Activated T-helper 1 cell treated with anti-CD3 and anti-CD28 coated beads, Interleukin-12 subunit alpha, Interleukin-12 subunit beta, Interleukin-2, Interleukin-4 antibody, amounts not matched to agents 30 ng/mL and 10 ng/mL and 1 ng/mL, durations not matched to agents 14 hours and 24 hours and 36 hours (primary cell): ENCODE measurements around the gene CACNB4. TPM values are rescaled to one million over a fixed set of nuclear protein-coding genes. Genes with fewer than 3 reads are reported as not detected.

Source experiments
- DNase-seq: peaks from one replicate; pipeline ENCODE4 v3.0.0; 2021; ENCODE audit warnings: low spot score
- H3K27ac Mint-ChIP-seq: one replicate; pipeline ENCODE4 v1.8.0; 2021; ENCODE audit warnings: mild to moderate bottlenecking, mixed read lengths
- H3K27me3 Mint-ChIP-seq: one replicate; pipeline ENCODE4 v1.8.0; 2022; ENCODE audit warnings: mild to moderate bottlenecking, moderate library complexity, mixed read lengths; ENCODE audit not compliant: insufficient read depth
- H3K36me3 Mint-ChIP-seq: one replicate; pipeline ENCODE4 v1.8.0; 2021; ENCODE audit warnings: low read depth, mixed read lengths
- H3K4me1 Mint-ChIP-seq: one replicate; pipeline ENCODE4 v1.8.0; 2021; ENCODE audit warnings: low read depth, mixed read lengths
- H3K4me3 Mint-ChIP-seq: one replicate; pipeline ENCODE4 v1.8.0; 2021; ENCODE audit warnings: mild to moderate bottlenecking, moderate library complexity, mixed read lengths
- H3K9me3 Mint-ChIP-seq: one replicate; pipeline ENCODE4 v1.8.0; 2021; ENCODE audit warnings: mixed read lengths
- intact Hi-C: fragments of 100-400 bp; cut with micrococcal nuclease; formaldehyde crosslinking; loops from one replicate; pipeline ENCODE4 v1.15.1; 2024
- total RNA-seq: library from RNA; stranded (reverse); gene quantifications from 2 replicates; pipeline ENCODE4 v1.2.3, GENCODE V29; 2022

CACNB4 gene
- total RNA-seq, 1 donor from 2014 or later: 0.83 TPM

DNA sequence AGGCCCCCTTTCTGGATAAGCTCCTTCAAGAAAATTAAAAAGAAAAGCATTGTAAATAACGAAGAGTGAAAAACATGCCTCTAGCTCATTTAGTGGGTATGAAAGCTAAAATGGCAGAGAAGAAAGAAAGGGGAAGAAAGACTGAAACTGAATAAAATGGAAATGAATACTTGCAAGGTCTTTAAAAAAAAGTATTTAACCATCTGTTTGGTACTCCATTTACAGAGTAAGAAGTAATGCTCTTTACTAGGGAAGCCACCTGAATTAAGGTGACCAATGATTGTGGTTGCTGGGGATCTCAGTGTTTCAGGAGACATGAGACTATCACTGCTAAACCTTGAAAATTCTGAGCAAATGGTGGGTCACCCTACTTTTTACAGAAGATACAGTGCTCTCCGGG is 253.0 kb downstream of the CACNB4 start:
- no peak for DNase-seq
- no peaks in the 10 kb centered on the region for H3K4me1 Mint-ChIP-seq
- intact Hi-C loops: no loop called here
- no peaks in the 10 kb centered on the region for H3K9me3 Mint-ChIP-seq
- no peak overlapping the region for H3K4me3 Mint-ChIP-seq
- H3K27me3 Mint-ChIP-seq: peaks cover 6% of the 10 kb centered on the region
- no peaks in the 10 kb centered on the region for H3K36me3 Mint-ChIP-seq
- no peak overlapping the region for H3K27ac Mint-ChIP-seq

DNA sequence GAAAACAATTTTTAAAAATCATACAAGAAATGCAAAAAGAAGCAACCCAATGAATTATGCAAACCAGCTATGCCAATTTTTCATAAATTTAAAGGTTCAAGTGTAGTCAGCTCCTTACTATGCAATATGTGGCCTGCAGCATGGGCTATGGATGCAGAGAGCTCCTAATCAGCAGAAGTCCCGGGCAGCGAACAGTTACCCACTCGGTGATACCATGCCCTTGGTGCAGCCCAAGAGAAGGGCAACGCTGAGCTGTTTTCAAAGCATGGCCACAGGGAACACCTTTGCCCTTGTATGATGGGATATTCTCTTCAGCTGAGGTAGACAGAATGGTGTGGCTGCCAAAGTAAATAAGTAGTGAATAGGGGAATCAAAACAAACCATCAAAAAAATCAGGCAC is 253.4 kb downstream of the CACNB4 start:
- no peak for DNase-seq
- Mint-ChIP-seq H3K27ac (no peak overlapping the region), H3K9me3 (no peaks in the 10 kb centered on the region), H3K27me3 (peaks cover 4% of the 10 kb centered on the region), H3K36me3 (no peaks in the 10 kb centered on the region), H3K4me1 (no peaks in the 10 kb centered on the region), H3K4me3 (no peak overlapping the region)
- intact Hi-C loops: no loop called here

DNA sequence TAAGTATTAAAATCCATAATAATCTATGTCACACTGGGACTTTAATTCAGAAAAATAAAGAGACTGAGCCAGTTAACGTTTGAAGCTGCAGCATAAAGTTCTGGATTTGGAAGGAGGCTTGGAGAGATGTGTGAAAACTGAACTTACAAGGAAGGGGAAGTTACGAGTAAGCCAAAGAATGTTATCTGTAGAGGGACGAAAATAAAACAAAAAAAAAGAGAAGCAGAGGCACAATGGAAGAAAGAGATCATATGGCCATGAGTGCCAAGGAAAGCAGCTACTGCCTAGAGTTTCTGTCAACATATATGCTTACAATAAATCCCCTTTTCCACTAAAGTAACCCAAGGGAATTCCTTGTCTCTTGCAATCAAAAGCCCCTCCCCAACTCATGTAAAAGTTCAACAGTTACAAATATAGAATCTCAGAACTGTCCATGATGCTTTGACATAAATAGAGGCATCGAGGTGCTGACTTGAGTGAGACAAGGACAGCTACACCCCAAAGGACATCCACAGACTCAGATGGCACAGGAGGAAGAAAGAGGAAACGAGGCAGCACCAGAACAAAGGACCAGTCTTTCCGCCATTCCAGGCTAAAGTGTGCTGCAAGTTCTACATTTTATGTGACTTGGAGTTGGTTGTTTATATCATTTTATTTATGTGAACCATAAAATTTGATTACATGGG is 254.5 kb downstream of the CACNB4 start:
- no peak overlapping the region for H3K4me3 Mint-ChIP-seq
- H3K9me3 Mint-ChIP-seq: no peaks in the 10 kb centered on the region
- H3K27ac Mint-ChIP-seq: no peak overlapping the region

DNA sequence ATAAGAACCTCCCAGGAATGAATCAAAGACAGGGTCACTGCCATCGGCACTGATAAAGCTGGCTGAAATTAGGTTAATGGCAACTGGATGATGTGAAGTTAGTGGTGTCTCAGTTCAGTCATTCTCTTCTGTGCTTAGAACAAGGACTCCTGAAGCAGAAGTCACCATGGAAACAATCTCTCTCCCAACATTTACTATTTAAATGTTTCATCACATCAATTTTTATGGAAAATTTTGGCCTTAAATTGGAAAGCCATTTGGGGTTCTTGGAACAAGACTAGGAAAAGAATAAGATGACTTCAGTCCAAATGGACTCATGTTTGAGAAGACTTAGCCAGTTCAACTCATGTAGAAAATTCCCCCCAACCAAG is 255.2 kb downstream of the CACNB4 start:
- intact Hi-C loops: no loop called here
- Mint-ChIP-seq H3K36me3 (no peaks in the 10 kb centered on the region), H3K4me3 (no peak overlapping the region), H3K9me3 (no peaks in the 10 kb centered on the region), H3K4me1 (no peaks in the 10 kb centered on the region), H3K27me3 (peaks cover 3% of the 10 kb centered on the region), H3K27ac (no peak overlapping the region)
- no peak for DNase-seq

More for the DNA sequence above, 254.5 kb downstream of the CACNB4 start:
- Mint-ChIP-seq H3K27me3 (peaks cover 4% of the 10 kb centered on the region), H3K36me3 (no peaks in the 10 kb centered on the region), H3K4me1 (no peaks in the 10 kb centered on the region)
- intact Hi-C loops: no loop called here
- DNase-seq: no peak

DNA sequence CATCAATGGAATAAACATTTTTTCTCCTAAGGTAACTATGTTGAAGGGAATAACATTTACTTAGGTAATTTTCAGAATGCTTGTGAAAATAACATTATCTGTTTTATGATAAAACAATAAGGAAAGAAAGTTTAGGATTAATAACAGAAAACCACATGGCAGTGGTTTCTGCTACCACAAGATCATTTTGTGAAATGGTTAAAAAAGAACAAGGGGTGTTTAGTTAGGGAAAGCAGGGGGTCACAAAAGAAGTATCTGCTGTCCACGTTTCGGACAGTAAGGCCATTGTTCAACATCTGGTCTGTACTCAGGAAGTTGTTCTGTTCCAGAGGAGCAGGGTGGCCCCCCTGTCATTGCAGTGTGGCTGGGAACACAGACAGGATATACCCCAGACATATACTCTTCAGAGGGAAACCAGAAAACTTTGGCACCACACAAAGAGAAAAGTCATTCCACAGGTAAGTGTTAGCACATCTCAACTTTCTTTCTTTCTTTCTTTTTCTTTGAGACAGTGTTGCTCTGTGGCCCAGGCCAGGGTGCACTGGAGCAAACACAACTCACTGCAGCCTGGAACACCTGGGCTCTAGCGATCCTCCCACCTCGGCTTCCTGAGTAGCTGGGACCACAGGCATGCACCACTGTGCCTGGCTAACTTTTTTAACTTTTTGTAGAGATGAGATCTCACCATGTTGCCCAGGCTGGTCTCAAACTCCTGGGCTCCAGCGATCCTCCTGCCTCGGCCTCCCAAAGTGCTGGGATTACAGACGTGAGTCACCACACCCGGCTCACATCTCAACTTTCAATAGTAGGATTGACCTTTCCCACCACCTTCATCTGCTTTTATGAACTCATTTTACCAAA is 255.8 kb downstream of the CACNB4 start:
- H3K9me3 Mint-ChIP-seq: no peaks in the 10 kb centered on the region
- intact Hi-C loops: no loop called here

DNA sequence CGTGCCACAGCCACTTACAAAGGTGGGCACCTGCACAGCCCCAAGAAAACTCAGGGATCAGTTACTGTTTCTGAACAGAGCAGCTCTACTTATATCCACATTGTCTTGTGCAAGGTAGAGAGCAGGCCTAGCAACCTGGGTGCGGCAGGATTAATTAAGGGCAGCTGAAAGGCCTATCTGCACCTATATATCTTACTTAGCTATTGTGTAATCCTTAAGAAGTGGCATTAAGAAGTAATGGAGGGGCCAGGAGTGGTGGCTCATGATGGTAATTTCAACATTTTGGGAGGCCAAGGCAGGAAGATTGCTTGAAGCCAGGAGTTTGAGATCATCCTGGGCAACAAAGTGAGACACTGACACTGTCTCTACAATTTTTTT is 257.8 kb downstream of the CACNB4 start:
- H3K36me3 Mint-ChIP-seq: no peaks in the 10 kb centered on the region
- H3K9me3 Mint-ChIP-seq: no peaks in the 10 kb centered on the region
- no peak for DNase-seq
- intact Hi-C loops: no loop called here
- no peak overlapping the region for H3K27ac Mint-ChIP-seq
- H3K4me3 Mint-ChIP-seq: no peak overlapping the region
- H3K4me1 Mint-ChIP-seq: no peaks in the 10 kb centered on the region
- H3K27me3 Mint-ChIP-seq: peaks cover 7% of the 10 kb centered on the region

More for the DNA sequence above, 255.8 kb downstream of the CACNB4 start:
- H3K36me3 Mint-ChIP-seq: no peaks in the 10 kb centered on the region
- no peak overlapping the region for H3K4me3 Mint-ChIP-seq
- DNase-seq: no peak
- H3K4me1 Mint-ChIP-seq: no peaks in the 10 kb centered on the region
- no peak overlapping the region for H3K27ac Mint-ChIP-seq
- H3K27me3 Mint-ChIP-seq: peaks cover 3% of the 10 kb centered on the region

DNA sequence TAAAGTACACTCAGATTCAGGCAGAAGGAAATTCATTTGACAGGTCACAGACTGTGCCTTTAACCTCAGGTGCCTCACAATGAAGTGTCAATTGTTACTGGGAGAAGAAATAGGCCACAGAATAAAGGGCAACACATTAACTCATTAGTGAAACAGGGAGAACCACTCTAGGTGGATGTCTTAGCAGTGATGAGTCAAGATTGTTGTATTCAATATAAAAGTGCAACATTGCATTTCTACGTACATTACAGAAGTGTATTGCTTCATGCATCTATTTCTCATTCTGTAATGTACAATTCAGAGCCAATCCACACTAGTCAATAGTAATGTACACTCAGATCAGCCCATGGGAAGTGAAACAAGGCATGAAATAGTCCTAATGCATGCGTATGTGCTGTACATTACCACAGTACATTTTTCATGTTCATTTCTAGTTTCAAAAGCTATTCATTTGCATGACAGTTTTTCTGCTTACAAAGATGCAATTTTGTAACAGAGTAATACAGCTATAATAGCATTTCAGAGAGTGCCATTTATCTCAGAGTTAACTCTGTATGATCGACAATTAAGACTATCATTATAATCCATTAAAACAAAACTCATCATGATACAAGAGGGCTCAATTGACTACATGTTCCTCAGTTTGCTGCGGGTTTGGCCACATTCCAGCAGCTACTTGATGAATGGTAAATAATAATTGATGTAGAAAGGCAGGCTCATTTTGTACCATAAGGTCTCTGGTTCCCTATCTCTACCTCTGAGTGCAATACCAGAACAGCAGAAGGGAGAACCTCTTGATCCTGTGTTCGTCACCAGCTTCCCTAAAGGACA is 258.4 kb downstream of the CACNB4 start:
- H3K4me1 Mint-ChIP-seq: no peaks in the 10 kb centered on the region
- intact Hi-C loops: no loop called here
- no peaks in the 10 kb centered on the region for H3K9me3 Mint-ChIP-seq
- H3K4me3 Mint-ChIP-seq: no peak overlapping the region
- peaks cover 7% of the 10 kb centered on the region for H3K27me3 Mint-ChIP-seq
- H3K27ac Mint-ChIP-seq: no peak overlapping the region
- DNase-seq: no peak
- H3K36me3 Mint-ChIP-seq: no peaks in the 10 kb centered on the region

DNA sequence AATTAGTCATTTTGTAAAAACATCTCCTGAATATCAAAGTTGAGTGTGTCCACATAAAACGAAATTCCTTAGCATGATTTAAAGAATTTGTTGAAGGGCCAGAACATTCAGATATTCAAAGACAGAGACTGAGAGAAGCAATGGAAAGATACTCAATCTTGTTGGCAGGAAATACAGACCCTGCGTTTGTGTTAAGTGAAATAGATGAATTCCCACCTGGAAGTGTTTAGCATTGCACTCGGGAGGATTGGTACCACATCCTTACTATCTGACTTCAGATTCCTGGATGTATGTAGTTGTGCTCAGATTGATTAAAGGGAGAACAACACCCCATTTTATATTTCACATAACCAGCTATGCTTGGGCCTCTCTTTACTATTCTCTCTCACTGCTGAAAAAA is 260.9 kb downstream of the CACNB4 start:
- H3K27ac Mint-ChIP-seq: no peak overlapping the region
- H3K27me3 Mint-ChIP-seq: peaks cover 11% of the 10 kb centered on the region
- no peak for DNase-seq
- H3K9me3 Mint-ChIP-seq: no peaks in the 10 kb centered on the region
- H3K4me1 Mint-ChIP-seq: no peaks in the 10 kb centered on the region
- intact Hi-C loops: no loop called here
- no peak overlapping the region for H3K4me3 Mint-ChIP-seq
- no peaks in the 10 kb centered on the region for H3K36me3 Mint-ChIP-seq

DNA sequence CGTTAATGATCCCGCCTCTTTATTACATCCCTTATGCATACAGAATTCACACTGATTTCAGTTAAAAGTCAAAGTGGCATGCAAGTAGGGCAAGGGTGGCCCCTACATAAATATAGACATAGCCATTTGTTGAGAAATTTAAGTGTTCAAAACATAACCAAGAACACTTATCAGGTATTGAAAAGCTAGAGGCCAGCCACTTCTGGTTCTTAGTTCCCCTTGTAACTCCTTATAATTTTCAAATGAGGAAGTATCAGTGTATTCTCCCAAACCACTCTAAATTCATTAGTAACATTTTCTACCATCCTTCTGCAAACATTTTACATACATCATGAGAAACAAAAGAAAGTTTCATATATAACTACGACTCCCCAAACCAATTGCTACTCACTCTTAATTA is 264.9 kb downstream of the CACNB4 start:
- H3K27ac Mint-ChIP-seq: no peak overlapping the region
- no peaks in the 10 kb centered on the region for H3K9me3 Mint-ChIP-seq
- intact Hi-C loops: no loop called here
- no peak for DNase-seq
- peaks cover 11% of the 10 kb centered on the region for H3K27me3 Mint-ChIP-seq
- H3K4me3 Mint-ChIP-seq: no peak overlapping the region
- H3K36me3 Mint-ChIP-seq: no peaks in the 10 kb centered on the region
- peaks cover 8% of the 10 kb centered on the region for H3K4me1 Mint-ChIP-seq

DNA sequence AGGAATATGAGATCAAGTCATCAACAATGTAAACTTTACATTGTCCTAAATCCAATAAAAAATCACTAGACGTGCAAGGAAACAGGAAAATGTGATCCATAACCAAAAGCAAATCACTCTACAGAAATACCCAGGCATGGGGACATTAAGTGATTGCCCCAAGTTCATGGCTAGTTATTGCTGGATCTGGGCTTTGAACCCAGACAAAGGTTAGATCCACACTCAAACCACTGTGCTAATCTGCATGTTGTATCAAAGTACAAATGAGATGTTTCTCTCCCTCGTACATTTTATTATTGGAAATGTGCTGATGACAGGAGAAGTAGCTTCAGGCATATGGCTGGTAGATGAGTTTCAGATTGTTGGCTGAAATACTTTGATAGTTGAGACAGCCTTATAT is 267.9 kb downstream of the CACNB4 start:
- no peaks in the 10 kb centered on the region for H3K36me3 Mint-ChIP-seq
- DNase-seq: no peak
- no peak overlapping the region for H3K4me3 Mint-ChIP-seq
- H3K27ac Mint-ChIP-seq: no peak overlapping the region
- no peaks in the 10 kb centered on the region for H3K9me3 Mint-ChIP-seq
- peaks cover 6% of the 10 kb centered on the region for H3K27me3 Mint-ChIP-seq
- intact Hi-C loops: no loop called here
- H3K4me1 Mint-ChIP-seq: peaks cover 33% of the 10 kb centered on the region

DNA sequence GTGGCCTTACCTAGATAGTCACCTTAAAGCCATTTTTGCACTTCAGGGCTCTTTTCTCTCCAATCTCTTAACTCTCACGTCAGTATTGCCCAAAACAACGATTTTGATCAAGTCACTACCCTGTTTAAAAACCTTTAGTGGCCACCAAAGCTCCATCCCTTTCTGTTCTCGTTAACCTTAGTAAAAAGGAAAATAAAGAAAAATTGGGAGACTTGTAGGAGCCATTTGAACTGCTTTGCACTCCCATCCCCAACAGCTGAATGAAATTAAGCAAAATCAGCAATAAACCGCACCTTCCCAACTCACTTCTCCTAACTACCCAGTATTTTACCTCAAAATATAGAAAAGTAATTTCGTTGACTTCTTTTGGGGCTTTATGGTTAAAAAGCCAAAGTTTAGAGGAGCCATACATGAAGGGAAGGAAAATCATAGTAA is 269.9 kb downstream of the CACNB4 start:
- Mint-ChIP-seq H3K27me3 (no peaks in the 10 kb centered on the region), H3K36me3 (peaks cover 4% of the 10 kb centered on the region), H3K4me3 (peak overlapping the region; percentile 91), H3K27ac (peak overlapping the region; percentile 90), H3K9me3 (no peaks in the 10 kb centered on the region), H3K4me1 (peaks cover 35% of the 10 kb centered on the region)
- intact Hi-C loops: loop anchor here (1.0 to 10.0 kb wide), 12 partner anchors 9 to 888 kb away; partner anchors contain the start of genes CACNB4, NMI, PRPF40A and RBM43
- no peak for DNase-seq

DNA sequence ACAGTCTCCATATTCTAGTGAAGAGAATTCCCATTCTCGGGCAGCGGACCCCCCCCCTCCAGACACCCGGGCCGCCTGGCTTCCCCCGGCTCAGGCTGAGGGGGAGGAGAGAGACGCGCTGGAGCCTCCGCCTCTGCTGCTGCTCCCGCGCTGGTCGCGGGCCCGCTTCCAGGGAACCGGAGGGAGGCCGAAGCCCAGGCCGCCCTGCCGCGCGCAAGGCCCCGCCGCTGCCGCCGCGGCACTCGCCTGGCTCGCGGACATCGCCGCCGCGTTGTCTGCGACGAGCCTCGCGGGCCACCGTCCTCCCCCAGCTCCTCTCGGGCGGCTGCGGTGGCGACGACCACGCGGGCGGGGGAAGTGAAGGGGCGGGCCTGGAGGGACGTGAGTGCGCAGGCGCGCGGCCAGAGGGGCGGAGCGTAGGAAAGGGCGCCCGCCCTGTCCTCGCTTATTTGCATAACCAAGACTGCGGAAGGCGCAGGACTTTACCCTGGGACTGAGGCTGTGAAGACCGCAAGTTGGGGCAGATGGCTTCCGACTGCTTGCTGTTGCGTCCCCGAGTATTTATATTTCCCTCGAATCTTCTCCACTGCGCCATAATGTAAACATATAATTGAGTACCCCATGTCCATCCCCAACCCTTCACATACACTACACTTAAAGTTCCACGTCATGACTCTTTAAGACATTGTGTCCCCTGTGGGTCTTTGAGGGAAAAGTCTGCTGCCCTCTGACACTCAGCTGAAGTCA is 270.5 kb downstream of the CACNB4 start, which contains the start of gene ARL5A:
TSS of gene ARL5A (minus strand) at position 279 of the 747 bp plus-strand sequence. CDS start at position 34, 245 bp downstream.
- Mint-ChIP-seq H3K27me3 (no peaks in the 10 kb centered on the region), H3K4me1 (peaks cover 40% of the 10 kb centered on the region), H3K4me3 (peak within 1 kb of the TSS; percentile 96), H3K36me3 (peaks cover 4% of the 10 kb centered on the region), H3K9me3 (no peaks in the 10 kb centered on the region), H3K27ac (peak within 1 kb of the TSS; percentile 90)
- intact Hi-C loops: loop anchor here (1.0 to 10.0 kb wide), 12 partner anchors 8 to 889 kb away; partner anchors contain the start of genes CACNB4, NMI, PRPF40A and RBM43
- DNase-seq: peak; percentile 93
